ENCODE measurements around the gene CALB2. TPM values are rescaled to one million over a fixed set of nuclear protein-coding genes. Genes with fewer than 3 reads are reported as not detected.

Gene CALB2
- total and polyA plus RNA-seq, 2 of the 4 experiments (the other 2 are of a cell fraction) = 0.18 to 0.32 TPM

DNA sequence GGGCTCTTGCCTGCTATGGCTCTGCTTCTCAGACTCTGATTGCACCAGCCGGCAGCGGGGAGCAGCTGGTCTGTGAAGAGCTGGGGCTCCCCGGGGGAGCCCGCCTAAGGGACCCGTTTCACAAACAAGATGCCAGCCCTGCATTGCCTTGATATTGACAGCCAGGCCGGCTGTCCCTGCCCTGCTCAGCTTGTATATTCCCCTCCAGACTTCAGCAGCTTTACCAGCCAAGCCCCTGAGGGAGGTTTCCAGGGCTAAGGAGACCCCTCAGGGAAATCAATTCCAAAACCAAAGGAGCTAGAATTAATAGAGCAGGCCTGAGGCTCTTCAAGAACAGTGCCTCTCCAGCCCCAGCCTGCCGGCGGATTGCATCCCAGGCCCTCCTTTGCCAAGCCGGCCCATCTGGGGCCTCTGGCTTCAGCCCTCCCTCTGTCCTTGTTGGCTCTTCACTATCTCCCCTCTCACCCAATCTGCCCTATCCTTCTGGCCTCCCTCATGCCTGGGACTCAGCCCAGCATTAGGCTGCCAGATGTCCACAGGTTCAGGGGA, 5.7 kb downstream of the CALB2 start:
- Histone ChIP-seq H3K36me3 (ENCODE audit: control insufficient read depth, insufficient read depth, low read length) (no peaks in the 10 kb centered on the region), H2BK5ac (ENCODE audit: low read depth, low read length, poor library complexity, severe bottlenecking) (no peak overlapping the region), H2AK9ac (replicated peaks; ENCODE audit: low read depth, low read length, poor library complexity) (no peak overlapping the region), H4K5ac (ENCODE audit: low read depth, low read length) (no peak overlapping the region), H3K79me1 (ENCODE audit: low read depth in 1 of 2, low read length in 2 of 2) (no peaks in the 10 kb centered on the region), H3K4me1 (ENCODE audit: control insufficient read depth, insufficient read depth, low read length) (peaks cover 7% of the 10 kb centered on the region), H4K8ac (ENCODE audit: low read depth in 2 of 2, low read length in 2 of 2) (no peak overlapping the region), H3K23ac (ENCODE audit: low read depth, low read length) (no peak overlapping the region), H3K4ac (ENCODE audit: low read depth, low read length) (no peak overlapping the region), H3K18ac (ENCODE audit: low read depth, low read length) (no peak overlapping the region), H3K14ac (replicated peaks; ENCODE audit: low read depth, low read length) (no peak overlapping the region), H2AK5ac (ENCODE audit: low read depth, low read length) (no peak overlapping the region), H3K27ac (ENCODE audit: insufficient read depth, low read length) (no peak overlapping the region), H2BK20ac (ENCODE audit: low read depth, low read length) (no peak overlapping the region), H3K9ac (ENCODE audit: low read depth, low read length) (no peak overlapping the region), H3K4me2 (ENCODE audit: low read depth, low read length) (no peak overlapping the region), H4K20me1 (ENCODE audit: insufficient read depth, low read length) (no peaks in the 10 kb centered on the region), H4K91ac (ENCODE audit: insufficient read depth, low read depth, low read length) (no peak overlapping the region), H3K9me3 (ENCODE audit: control insufficient read depth, insufficient read depth, low read length) (no peaks in the 10 kb centered on the region), H2BK120ac (ENCODE audit: low read depth, low read length) (no peak overlapping the region), H3K27me3 (ENCODE audit: control insufficient read depth, insufficient read depth, low read length) (peaks cover 16% of the 10 kb centered on the region), H3K9me1 (ENCODE audit: insufficient read depth, low read length) (no peaks in the 10 kb centered on the region), H2AFZ (replicated peaks; ENCODE audit: low read length, poor library complexity) (no peak overlapping the region), H3K4me3 (ENCODE audit: insufficient read depth, low read depth, low read length) (no peak overlapping the region), H3K56ac (ENCODE audit: extremely low read depth, insufficient read depth, low read length) (no peak overlapping the region), H2BK15ac (ENCODE audit: low read depth, low read length) (no peak overlapping the region)
- CTCF ChIA-PET = no interaction called here
- intact Hi-C loops (cut with micrococcal nuclease) (no loop called here), dilution Hi-C loops (cut with HindIII; ENCODE audit: low sequenced_read_pairs, unreplicated experiment) (no loop called here), in situ Hi-C loops (cut with MboI; ENCODE audit: low sequenced_read_pairs) (loop anchor here (25.0 kb wide), 1 partner anchor 677 kb away; the partner anchor contains the start of gene MTSS2)
- TF ChIP-seq FOS (IDR thresholded peaks at IDR 0.05; ENCODE audit: low read depth, low read length) (no peak), NFE2L2 (IDR thresholded peaks at IDR 0.05; ENCODE audit: low read depth, low read length) (no peak), MAFK (IDR thresholded peaks at IDR 0.05; ENCODE audit: low read depth, low read length) (no peak), RAD21 (IDR thresholded peaks at IDR 0.05; ENCODE audit: low read length) (no peak), CEBPB (IDR thresholded peaks at IDR 0.05; ENCODE audit: low read depth, low read length) (no peak), RCOR1 (IDR thresholded peaks at IDR 0.05; ENCODE audit: insufficient replicate concordance, low read length) (no peak), CHD1 (IDR thresholded peaks at IDR 0.05; ENCODE audit: low read depth, low read length) (no peak), RFX5 (IDR thresholded peaks at IDR 0.05; ENCODE audit: low read depth, low read length) (no peak), MAZ (IDR thresholded peaks at IDR 0.05; ENCODE audit: borderline replicate concordance, low read depth, low read length) (no peak), MXI1 (IDR thresholded peaks at IDR 0.05; ENCODE audit: borderline replicate concordance, low read depth, low read length) (no peak), POLR2A (IDR thresholded peaks at IDR 0.05; ENCODE audit: low read depth, low read length) (no peak), BHLHE40 (IDR thresholded peaks at IDR 0.05; ENCODE audit: low read depth, low read length) (no peak), USF2 (IDR thresholded peaks at IDR 0.05; ENCODE audit: low read depth, low read length) (no peak), SMC3 (IDR thresholded peaks at IDR 0.05; ENCODE audit: low read depth, low read length) (no peak)
- TF ChIP-seq, protein P1, sequence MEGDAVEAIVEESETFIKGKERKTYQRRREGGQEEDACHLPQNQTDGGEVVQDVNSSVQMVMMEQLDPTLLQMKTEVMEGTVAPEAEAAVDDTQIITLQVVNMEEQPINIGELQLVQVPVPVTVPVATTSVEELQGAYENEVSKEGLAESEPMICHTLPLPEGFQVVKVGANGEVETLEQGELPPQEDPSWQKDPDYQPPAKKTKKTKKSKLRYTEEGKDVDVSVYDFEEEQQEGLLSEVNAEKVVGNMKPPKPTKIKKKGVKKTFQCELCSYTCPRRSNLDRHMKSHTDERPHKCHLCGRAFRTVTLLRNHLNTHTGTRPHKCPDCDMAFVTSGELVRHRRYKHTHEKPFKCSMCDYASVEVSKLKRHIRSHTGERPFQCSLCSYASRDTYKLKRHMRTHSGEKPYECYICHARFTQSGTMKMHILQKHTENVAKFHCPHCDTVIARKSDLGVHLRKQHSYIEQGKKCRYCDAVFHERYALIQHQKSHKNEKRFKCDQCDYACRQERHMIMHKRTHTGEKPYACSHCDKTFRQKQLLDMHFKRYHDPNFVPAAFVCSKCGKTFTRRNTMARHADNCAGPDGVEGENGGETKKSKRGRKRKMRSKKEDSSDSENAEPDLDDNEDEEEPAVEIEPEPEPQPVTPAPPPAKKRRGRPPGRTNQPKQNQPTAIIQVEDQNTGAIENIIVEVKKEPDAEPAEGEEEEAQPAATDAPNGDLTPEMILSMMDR (conservative IDR thresholded peaks at IDR 0.05; ENCODE audit: low read depth, low read length) = no peak
- TF ChIP-seq, protein P2, sequence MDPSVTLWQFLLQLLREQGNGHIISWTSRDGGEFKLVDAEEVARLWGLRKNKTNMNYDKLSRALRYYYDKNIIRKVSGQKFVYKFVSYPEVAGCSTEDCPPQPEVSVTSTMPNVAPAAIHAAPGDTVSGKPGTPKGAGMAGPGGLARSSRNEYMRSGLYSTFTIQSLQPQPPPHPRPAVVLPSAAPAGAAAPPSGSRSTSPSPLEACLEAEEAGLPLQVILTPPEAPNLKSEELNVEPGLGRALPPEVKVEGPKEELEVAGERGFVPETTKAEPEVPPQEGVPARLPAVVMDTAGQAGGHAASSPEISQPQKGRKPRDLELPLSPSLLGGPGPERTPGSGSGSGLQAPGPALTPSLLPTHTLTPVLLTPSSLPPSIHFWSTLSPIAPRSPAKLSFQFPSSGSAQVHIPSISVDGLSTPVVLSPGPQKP (IDR thresholded peaks at IDR 0.05; ENCODE audit: borderline replicate concordance, low read depth, low read length) = no peak
- BruUV-seq (replicated peaks) = no TSS peak
- POLR2A ChIA-PET (ENCODE audit: unreplicated experiment) = no interaction called here
- DNase-seq = no peak
- ATAC-seq (ENCODE audit: low read depth) = no peak
- 47% methylated on average over 5 of the region's 9 CpGs; no CpG with 5 or more reads in 1 of the 2 experiments for WGBS, 2 experiments (ENCODE audit: extremely low coverage in 2 of 2, insufficient read length in 1 of 2)
